Thoracic aorta (tissue), 2 donors: ENCODE measurements around the gene JAG1. TPM values are rescaled to one million over a fixed set of nuclear protein-coding genes. Genes with fewer than 3 reads are reported as not detected.

Source experiments
- ATAC-seq: fragments of 150-250 bp; one replicate; pipeline ENCODE4 v1.8.0; 2017; ENCODE audit warnings: low read depth; ENCODE audit not compliant: insufficient number of reproducible peaks, low FRiP score
- DNase-seq: peaks from one replicate; pipeline ENCODE4 v3.0.0-alpha.2; 2020; ENCODE audit warnings: low spot score
- H3K27ac ChIP-seq, 2 donors: fragments of 200-600 bp; sonication (generic); 1 replicate in 1 of 2; 2 replicates in 1 of 2; pipeline ENCODE4 v1.5.1; 2016; ENCODE audit warnings: mild to moderate bottlenecking in 2 of 2, moderate library complexity in 2 of 2
- H3K27me3 ChIP-seq: fragments of 200-600 bp; sonication (generic); replicated peaks from 2 replicates; pipeline ENCODE4 v1.6.0; 2016; ENCODE audit warnings: mild to moderate bottlenecking; ENCODE audit not compliant: insufficient read depth
- H3K36me3 ChIP-seq: fragments of 200-600 bp; sonication (generic); one replicate; pipeline ENCODE4 v1.5.1; 2016
- H3K4me1 ChIP-seq, 2 donors: fragments of 200-600 bp; sonication (generic); 1 replicate in 1 of 2; 2 replicates in 1 of 2; pipeline versions ENCODE4 v1.5.1 to v1.6.0; 2016; ENCODE audit warnings: low read depth in 2 of 2, mild to moderate bottlenecking in 1 of 2; ENCODE audit not compliant: control insufficient read depth in 1 of 2
- H3K4me3 ChIP-seq: fragments of 200-600 bp; sonication (generic); 2 replicates; pipeline ENCODE4 v1.5.1; 2016; ENCODE audit warnings: mild to moderate bottlenecking
- H3K9me3 ChIP-seq: fragments of 200-600 bp; sonication (generic); 2 replicates; pipeline ENCODE4 v1.5.1; 2016
- CTCF ChIP-seq: fragments of 200-600 bp; sonication (generic); IDR thresholded peaks from one replicate; pipeline ENCODE4 v1.5.1; 2019; ENCODE audit warnings: antibody characterized with exemption
- total RNA-seq, 2 donors: library from RNA; depleted of rRNA; stranded (reverse); fragments of >200 nt; gene quantifications; one replicate each; pipeline versions ENCODE4 v1.1.0 to v1.2.3, GENCODE V29; 2016

Gene JAG1
- total RNA-seq, 2 donors from 2014 or later = 237 to 253 TPM

- peaks cover 29% of the 10 kb centered on the region for H3K36me3 ChIP-seq
Observed at GRCh38 chr20:10657453-10657852, 16.3 kb downstream of the JAG1 start.

GRCh38 chr20:10655720-10656669 is 17.8 kb downstream of the JAG1 start:
- peaks cover 67 to 97% of the 10 kb centered on the region in 2 donors for H3K4me1 ChIP-seq
- H3K36me3 ChIP-seq = peaks cover 33% of the 10 kb centered on the region
- no peak for TF ChIP-seq CTCF
- ATAC-seq (no peak), DNase-seq (no peak)
- H3K4me3 ChIP-seq = peak overlapping the region; percentile 28
- peak overlapping the region; percentile 98 to 100 for H3K27ac ChIP-seq
- H3K9me3 ChIP-seq = no peaks in the 10 kb centered on the region
- no peaks in the 10 kb centered on the region for H3K27me3 ChIP-seq

More at GRCh38 chr20:10657453-10657852, 16.3 kb downstream of the JAG1 start:
- DNase-seq (no peak), ATAC-seq (no peak)
- Histone ChIP-seq H3K9me3 (no peaks in the 10 kb centered on the region), H3K27ac (peak overlapping the region; percentile 98 to 100), H3K4me1 (peaks cover 59 to 97% of the 10 kb centered on the region in 2 donors), H3K27me3 (no peaks in the 10 kb centered on the region), H3K4me3 (no peak overlapping the region)
- TF ChIP-seq CTCF = no peak

DNA sequence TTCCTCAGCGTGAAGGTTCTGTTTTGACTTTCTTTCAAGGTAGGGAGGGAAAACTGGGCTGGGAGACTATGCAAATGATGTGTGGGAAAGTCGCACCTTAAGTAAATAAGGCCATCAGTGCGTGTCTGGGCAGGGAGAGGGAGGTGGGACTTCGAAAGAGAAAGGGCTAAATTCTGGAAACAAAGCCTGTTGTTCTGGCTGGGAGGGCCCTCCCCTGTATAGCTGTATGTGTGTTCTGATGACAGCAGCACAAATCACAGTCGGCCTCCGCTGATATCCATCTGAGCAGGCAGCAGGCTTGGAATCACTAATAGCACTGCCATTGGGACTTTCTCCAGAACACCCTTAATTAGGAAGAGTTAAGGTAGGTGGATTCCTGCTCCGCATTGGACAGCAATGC is 19.2 kb downstream of the JAG1 start:
- Histone ChIP-seq H3K9me3 (no peaks in the 10 kb centered on the region), H3K36me3 (peaks cover 31% of the 10 kb centered on the region), H3K27me3 (no peaks in the 10 kb centered on the region), H3K4me3 (peak overlapping the region; percentile 15), H3K27ac (peak overlapping the region; percentile 98 to 100), H3K4me1 (peaks cover 59 to 97% of the 10 kb centered on the region in 2 donors)
- no peak for TF ChIP-seq CTCF
- no peak for ATAC-seq
- no peak for DNase-seq

DNA sequence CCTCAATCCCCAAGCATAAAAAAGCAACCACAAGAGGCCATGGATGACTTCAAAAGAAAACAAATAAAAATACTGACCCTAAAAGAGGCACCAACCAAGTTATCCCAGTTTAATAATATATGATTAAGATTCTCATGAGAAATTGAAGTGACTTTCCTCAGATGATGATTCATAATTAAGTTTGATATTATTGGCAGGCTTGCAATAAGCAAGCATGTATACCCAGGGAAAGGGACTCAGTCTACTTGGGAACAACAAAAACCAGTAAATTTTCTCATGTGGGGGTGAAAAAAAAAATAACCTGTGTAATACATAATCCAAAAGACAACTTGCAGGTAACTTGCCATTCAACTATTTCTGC is 19.6 kb downstream of the JAG1 start:
- Histone ChIP-seq H3K27me3 (no peaks in the 10 kb centered on the region), H3K4me1 (peaks cover 60 to 97% of the 10 kb centered on the region in 2 donors), H3K9me3 (no peaks in the 10 kb centered on the region), H3K27ac (peak overlapping the region; percentile 98 to 100), H3K36me3 (peaks cover 33% of the 10 kb centered on the region), H3K4me3 (peak overlapping the region; percentile 58)
- TF ChIP-seq CTCF = no peak
- ATAC-seq (no peak), DNase-seq (no peak)

DNA sequence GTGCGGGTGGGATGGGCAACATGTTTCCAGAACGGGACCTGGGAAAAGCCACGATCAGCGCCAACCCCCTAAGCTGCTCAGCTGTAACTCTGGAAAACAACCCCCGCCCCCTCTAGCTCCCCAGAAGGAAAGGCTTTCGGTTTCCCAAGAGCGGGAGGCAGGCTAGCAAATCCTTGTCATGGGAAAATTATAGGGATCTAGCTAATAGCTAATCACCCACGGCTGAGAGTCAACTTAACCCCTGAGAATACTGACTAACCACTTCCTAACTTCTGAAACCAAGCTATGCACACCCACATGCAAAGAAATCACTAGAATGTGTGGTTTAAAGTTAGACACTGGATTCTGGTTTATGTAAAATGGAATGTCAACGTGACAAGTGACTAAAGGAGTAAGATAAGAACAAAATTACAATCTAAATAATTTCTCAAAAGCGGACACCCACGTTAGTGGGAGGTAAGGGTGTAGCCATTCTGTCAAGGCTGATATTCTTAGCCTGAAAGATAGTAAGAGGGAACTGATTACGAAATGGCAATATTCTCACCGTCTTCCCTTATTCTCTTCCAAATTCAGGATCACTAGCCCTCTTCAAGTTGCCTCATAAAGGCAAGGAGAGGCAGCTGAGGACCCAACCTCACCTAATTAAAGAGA is 20.1 kb downstream of the JAG1 start:
- Histone ChIP-seq H3K36me3 (peaks cover 37% of the 10 kb centered on the region), H3K4me3 (peak overlapping the region; percentile 58)

More for the DNA sequence above, 20.1 kb downstream of the JAG1 start:
- H3K9me3 ChIP-seq = no peaks in the 10 kb centered on the region
- peaks cover 64 to 97% of the 10 kb centered on the region in 2 donors for H3K4me1 ChIP-seq
- DNase-seq (no peak), ATAC-seq (no peak)
- H3K27me3 ChIP-seq = no peaks in the 10 kb centered on the region
- H3K27ac ChIP-seq = peak overlapping the region; percentile 98 to 100
- TF ChIP-seq CTCF = no peak
